Kidney (tissue), 14 donors: ENCODE measurements around the gene LRRC31. TPM values are rescaled to one million over a fixed set of nuclear protein-coding genes. Genes with fewer than 3 reads are reported as not detected.

Source experiments
- DNase-seq, 5 donors: peaks; one replicate each; pipeline ENCODE4 v3.0.0-alpha.2; 2013 to 2020
- FAIRE-seq: peaks from 2 replicates; lab custom pipeline; 2012; peaks lifted over from hg19 to GRCh38; lab: Jason Lieb, UNC
- H3K27ac ChIP-seq, 2 donors: one replicate each; pipeline ENCODE4 v1.7.0; 2013; ENCODE audit warnings: low read depth in 2 of 2, low read length in 2 of 2, inconsistent platforms in 1 of 2
- H3K27me3 ChIP-seq: one replicate; pipeline ENCODE4 v1.7.1; 2013; ENCODE audit warnings: low read length, inconsistent platforms; ENCODE audit not compliant: control insufficient read depth, insufficient read depth
- H3K36me3 ChIP-seq, 3 donors: one replicate each; pipeline versions ENCODE4 v1.7.0 to v1.7.1; 2013; ENCODE audit warnings: low read length in 3 of 3, control low read depth in 1 of 3, inconsistent platforms in 1 of 3; ENCODE audit not compliant: insufficient read depth in 3 of 3, control insufficient read depth in 2 of 3
- H3K4me1 ChIP-seq, 3 donors: one replicate each; pipeline versions ENCODE4 v1.7.0 to v1.7.1; 2013; ENCODE audit warnings: low read length in 3 of 3, inconsistent platforms in 1 of 3, low read depth in 1 of 3; ENCODE audit not compliant: control insufficient read depth in 2 of 3, insufficient read depth in 2 of 3
- H3K4me3 ChIP-seq, 3 donors: one replicate each; pipeline versions ENCODE4 v1.7.0 to v1.8.1; 2013; ENCODE audit warnings: low read length in 3 of 3, control low read depth in 1 of 3, inconsistent platforms in 1 of 3
- H3K9ac ChIP-seq, 3 donors: one replicate each; pipeline versions ENCODE4 v1.7.0 to v1.7.1; 2013; ENCODE audit warnings: low read length in 3 of 3, control low read depth in 1 of 3, inconsistent platforms in 1 of 3
- H3K9me3 ChIP-seq, 3 donors: one replicate each; pipeline versions ENCODE4 v1.7.0 to v1.7.1; 2013; ENCODE audit warnings: low read length in 3 of 3, control low read depth in 1 of 3, inconsistent platforms in 1 of 3; ENCODE audit not compliant: control insufficient read depth in 2 of 3, insufficient read depth in 1 of 3
- intact Hi-C: fragments of 100-400 bp; cut with DNase I; formaldehyde crosslinking; loops from one replicate; pipeline ENCODE4 v1.11.1; 2022
- polyA plus RNA-seq: library from polyadenylated mRNA; stranded (reverse); fragments of 350-450 nt; fragmentation: Illumina TruSeq; extraction: RNeasy Lipid Tissue Mini Kit (QIAGEN cat#74804); gene quantifications from one replicate; pipeline ENCODE4 v1.2.3, GENCODE V29; 2014; ENCODE audit warnings: low read depth, low replicate concordance; ENCODE audit not compliant: insufficient read depth
- total RNA-seq: library from RNA; stranded (reverse); fragmentation: NEBNext Ultra II Directional; extraction: Animal tissue kit (Norgen Biotek cat#: 25700); gene quantifications from one replicate; pipeline ENCODE4 v1.2.1, GENCODE V29; 2021
- TF ChIP-seq, protein P1 (sequence below): IDR thresholded peaks from 3 replicates; pipeline ENCODE4 v1.5.1; 2012; ENCODE audit warnings: mild to moderate bottlenecking, moderate library complexity, borderline replicate concordance; ENCODE audit not compliant: insufficient read depth; ENCODE audit errors: extremely low read depth
- donor health status: control.
- donor health status: control.
- donor health status: control.
- donor health status: control.
- donor health status: control.
- donor health status: DM: yes; HTN: yes; CAD: no.
- donor health status: Normal renal cell carcinoma (clear cell type).

Gene LRRC31
- total and polyA plus RNA-seq, 2 donors from 2014 or later = 0.76 TPM; not detected in 1

DNA sequence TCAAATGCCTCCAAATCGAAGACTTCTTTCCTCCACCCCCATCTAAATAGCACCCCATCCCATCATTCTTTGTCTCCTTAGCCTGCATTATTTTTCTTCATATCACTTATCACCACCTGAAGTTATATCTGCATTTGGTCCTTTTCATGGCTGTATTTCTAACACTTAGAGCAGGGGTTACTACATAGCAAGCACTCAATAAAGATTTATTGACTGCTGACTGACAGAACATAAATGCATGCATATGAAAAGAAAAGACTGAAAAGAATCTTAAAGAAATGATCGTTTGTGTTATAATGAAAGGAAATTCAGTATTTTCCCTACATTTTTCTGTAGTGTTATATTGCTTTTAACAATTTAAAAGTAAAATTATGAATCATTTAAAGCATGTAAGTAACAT lies 1.4 kb downstream of the LRRC31 start:
- FAIRE-seq (no peak), DNase-seq (no peak)
- H3K4me3 ChIP-seq = no peak overlapping the region
- H3K27me3 ChIP-seq = no peaks in the 10 kb centered on the region
- peaks cover 0 to 3% (median 0%) of the 10 kb centered on the region in 3 donors for H3K4me1 ChIP-seq
- intact Hi-C loops = no loop called here
- TF ChIP-seq, protein P1, sequence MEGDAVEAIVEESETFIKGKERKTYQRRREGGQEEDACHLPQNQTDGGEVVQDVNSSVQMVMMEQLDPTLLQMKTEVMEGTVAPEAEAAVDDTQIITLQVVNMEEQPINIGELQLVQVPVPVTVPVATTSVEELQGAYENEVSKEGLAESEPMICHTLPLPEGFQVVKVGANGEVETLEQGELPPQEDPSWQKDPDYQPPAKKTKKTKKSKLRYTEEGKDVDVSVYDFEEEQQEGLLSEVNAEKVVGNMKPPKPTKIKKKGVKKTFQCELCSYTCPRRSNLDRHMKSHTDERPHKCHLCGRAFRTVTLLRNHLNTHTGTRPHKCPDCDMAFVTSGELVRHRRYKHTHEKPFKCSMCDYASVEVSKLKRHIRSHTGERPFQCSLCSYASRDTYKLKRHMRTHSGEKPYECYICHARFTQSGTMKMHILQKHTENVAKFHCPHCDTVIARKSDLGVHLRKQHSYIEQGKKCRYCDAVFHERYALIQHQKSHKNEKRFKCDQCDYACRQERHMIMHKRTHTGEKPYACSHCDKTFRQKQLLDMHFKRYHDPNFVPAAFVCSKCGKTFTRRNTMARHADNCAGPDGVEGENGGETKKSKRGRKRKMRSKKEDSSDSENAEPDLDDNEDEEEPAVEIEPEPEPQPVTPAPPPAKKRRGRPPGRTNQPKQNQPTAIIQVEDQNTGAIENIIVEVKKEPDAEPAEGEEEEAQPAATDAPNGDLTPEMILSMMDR = no peak
- no peak overlapping the region for H3K9ac ChIP-seq
- H3K36me3 ChIP-seq = no peaks in the 10 kb centered on the region
- no peak overlapping the region for H3K27ac ChIP-seq
- no peaks in the 10 kb centered on the region for H3K9me3 ChIP-seq

DNA sequence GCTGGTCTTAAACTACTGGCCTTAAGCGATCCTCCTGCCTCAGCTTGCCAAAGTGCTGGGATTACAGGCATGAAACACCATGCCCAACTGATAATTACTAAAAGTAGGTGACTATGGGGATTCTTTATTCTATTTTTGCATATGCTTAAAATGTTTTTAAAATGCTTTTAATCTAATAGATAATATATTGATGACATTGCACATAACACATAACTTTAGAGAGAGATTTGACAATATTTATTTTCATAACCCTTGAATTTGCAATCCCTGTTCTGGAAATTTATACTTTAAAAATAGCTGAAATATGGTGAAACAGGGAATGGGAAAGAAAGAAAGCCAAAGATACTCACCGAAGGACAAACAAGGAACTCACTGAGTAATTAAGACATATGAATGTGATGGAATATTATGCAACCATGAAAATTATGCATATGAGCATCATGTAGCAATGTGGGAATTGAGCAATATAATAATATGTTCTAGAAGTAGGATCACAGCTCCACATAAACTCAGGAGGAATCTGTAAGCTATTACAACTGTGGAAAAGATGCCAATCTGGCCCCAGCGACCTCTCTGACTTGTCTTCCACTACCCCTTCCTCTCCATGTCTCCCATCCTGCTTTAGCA lies 2.0 kb downstream of the LRRC31 start:
- Histone ChIP-seq H3K27ac (no peak overlapping the region), H3K9me3 (no peaks in the 10 kb centered on the region), H3K36me3 (no peaks in the 10 kb centered on the region), H3K9ac (no peak overlapping the region), H3K4me3 (no peak overlapping the region), H3K4me1 (peaks cover 0 to 3% (median 0%) of the 10 kb centered on the region in 3 donors), H3K27me3 (no peaks in the 10 kb centered on the region)
- no peak for DNase-seq
- intact Hi-C loops = no loop called here
- FAIRE-seq = no peak
- TF ChIP-seq, protein P1 = no peak

DNA sequence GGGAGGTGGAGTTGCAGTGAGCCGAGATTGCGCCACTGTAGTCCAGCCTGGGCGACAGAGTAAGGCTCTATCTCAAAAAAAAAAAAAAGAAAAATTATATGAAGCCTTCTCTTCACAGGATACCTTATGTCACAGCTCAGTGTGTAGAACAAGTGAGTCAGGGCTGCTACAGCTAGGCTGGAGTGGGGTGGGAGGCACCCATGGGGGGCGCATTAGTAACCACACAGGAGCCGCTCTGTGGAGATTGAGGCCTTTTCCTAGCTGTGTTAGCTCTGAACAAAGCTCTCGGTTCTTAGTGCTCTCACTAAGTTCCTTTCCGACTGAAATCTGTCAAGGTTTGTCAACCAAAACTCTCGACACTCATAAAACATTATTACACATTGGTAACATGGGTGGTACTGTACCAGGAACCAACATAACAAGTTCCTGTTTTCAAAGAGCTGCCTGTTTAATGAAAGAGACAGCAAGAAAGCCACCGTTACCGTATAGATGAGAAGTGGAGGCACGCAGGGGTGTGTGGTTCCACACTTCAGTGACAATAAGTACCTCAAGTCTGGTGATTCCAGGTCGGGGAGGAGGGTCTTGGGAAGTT lies 4.5 kb downstream of the LRRC31 start:
- no peaks in the 10 kb centered on the region for H3K27me3 ChIP-seq
- TF ChIP-seq, protein P1 = no peak
- no peak overlapping the region for H3K4me3 ChIP-seq
- no peak overlapping the region for H3K9ac ChIP-seq
- intact Hi-C loops = no loop called here
- no peaks in the 10 kb centered on the region for H3K36me3 ChIP-seq
- peaks cover 0 to under 1% (median 0%) of the 10 kb centered on the region in 3 donors for H3K4me1 ChIP-seq
- DNase-seq (no peak), FAIRE-seq (no peak)
- no peaks in the 10 kb centered on the region for H3K9me3 ChIP-seq
- H3K27ac ChIP-seq = no peak overlapping the region

DNA sequence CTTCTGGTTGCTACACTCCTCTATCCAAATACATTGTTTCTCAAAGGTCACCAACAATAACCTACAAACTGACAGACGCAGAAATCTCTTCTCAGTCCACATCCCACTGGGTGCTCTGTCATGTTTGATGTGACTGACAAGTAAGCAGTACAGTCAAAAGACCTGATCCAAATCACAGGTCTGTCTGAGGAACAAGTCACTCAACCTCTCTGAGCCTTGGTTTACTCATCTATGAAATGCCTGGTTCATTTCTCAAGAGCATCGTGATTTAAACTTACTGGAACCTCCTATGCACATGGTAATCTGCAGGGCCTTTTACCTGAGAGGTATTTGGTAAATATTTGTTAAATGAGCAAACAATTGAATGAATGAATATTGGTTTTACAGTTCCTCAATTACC lies 5.5 kb downstream of the LRRC31 start:
- Histone ChIP-seq H3K4me1 (no peaks in the 10 kb centered on the region), H3K36me3 (no peaks in the 10 kb centered on the region), H3K4me3 (no peak overlapping the region), H3K9ac (no peak overlapping the region), H3K9me3 (no peaks in the 10 kb centered on the region), H3K27ac (no peak overlapping the region), H3K27me3 (no peaks in the 10 kb centered on the region)
- intact Hi-C loops = no loop called here
- TF ChIP-seq, protein P1 = no peak
- no peak for DNase-seq
- FAIRE-seq = no peak
